ENCODE measurements around the gene TSPEAR.
"Not testable (repeated sequence)": the region's sequence is repeated elsewhere in the genome, so short reads cannot be mapped to it uniquely, and the experiment has no call there.

TSPEAR gene

GRCh38 chr21:44650973-44651675 is 60.2 kb downstream of the TSPEAR start:
- no peak for DNase-seq (ENCODE audit: low read depth)

- no peak for DNase-seq (ENCODE audit: low read depth)
Measured at GRCh38 chr21:44650265-44650972, 61.0 kb downstream of the TSPEAR start.

GRCh38 chr21:44649521-44650100 is 61.8 kb downstream of the TSPEAR start:
- DNase-seq (ENCODE audit: low read depth), result no peak

- no peak for DNase-seq (ENCODE audit: low read depth)
Measured at GRCh38 chr21:44648557-44649311, 62.6 kb downstream of the TSPEAR start.

- DNase-seq (ENCODE audit: low read depth), result no peak
Measured at GRCh38 chr21:44647222-44647552, 64.2 kb downstream of the TSPEAR start.

- DNase-seq (ENCODE audit: low read depth), result not testable (repeated sequence)
Measured at GRCh38 chr21:44646366-44647221, 64.8 kb downstream of the TSPEAR start, which contains the start of gene KRTAP10-11. Gene KRTAP10-11, plus strand, starts transcription at chr21:44646414. Its CDS starts 45 bp downstream, at chr21:44646459.

GRCh38 chr21:44644878-44645277 is 66.5 kb downstream of the TSPEAR start:
- DNase-seq (ENCODE audit: low read depth), result no peak

GRCh38 chr21:44643741-44644310 is 67.5 kb downstream of the TSPEAR start:
- no peak for DNase-seq (ENCODE audit: low read depth)

- no peak for DNase-seq (ENCODE audit: low read depth)
Measured at GRCh38 chr21:44640761-44641160, 70.6 kb downstream of the TSPEAR start.

GRCh38 chr21:44639331-44639655 is 72.1 kb downstream of the TSPEAR start:
- DNase-seq (ENCODE audit: low read depth), result no peak

GRCh38 chr21:44638506-44639330 is 72.7 kb downstream of the TSPEAR start:
- not testable (repeated sequence) for DNase-seq (ENCODE audit: low read depth)

- DNase-seq (ENCODE audit: low read depth), result not testable (repeated sequence)
Measured at GRCh38 chr21:44637851-44638348, 73.5 kb downstream of the TSPEAR start.

- no peak for DNase-seq (ENCODE audit: low read depth)
Measured at GRCh38 chr21:44637018-44637850, 74.1 kb downstream of the TSPEAR start, which contains the start of gene KRTAP10-10. Gene KRTAP10-10, plus strand, starts transcription at chr21:44637356. Its CDS starts 62 bp downstream, at chr21:44637418.

GRCh38 chr21:44636209-44637017 is 75.0 kb downstream of the TSPEAR start:
- DNase-seq (ENCODE audit: low read depth), result no peak

GRCh38 chr21:44632067-44632466 is 79.3 kb downstream of the TSPEAR start:
- DNase-seq (ENCODE audit: low read depth), result no peak

- DNase-seq (ENCODE audit: low read depth), result no peak
Measured at GRCh38 chr21:44630440-44630839, 80.9 kb downstream of the TSPEAR start.

GRCh38 chr21:44628707-44629391 is 82.5 kb downstream of the TSPEAR start:
- no peak for DNase-seq (ENCODE audit: low read depth)

GRCh38 chr21:44627831-44628233 is 83.5 kb downstream of the TSPEAR start:
- not testable (repeated sequence) for DNase-seq (ENCODE audit: low read depth)
